Measurements from ENCODE around the gene RPS2.
A peak's percentile ranks its signal among the peaks of the same experiment; 100 is the strongest.

RPS2 gene

GRCh38 chr16:1981398-1981836, 16.8 kb upstream of the RPS2 start, which contains the start of gene NOXO1:
Gene NOXO1 (minus strand): TSS chr16:1981469. CDS start chr16:1981179, 290 bp downstream.
- DNase-seq (ENCODE audit: low spot score): no peak

DNA sequence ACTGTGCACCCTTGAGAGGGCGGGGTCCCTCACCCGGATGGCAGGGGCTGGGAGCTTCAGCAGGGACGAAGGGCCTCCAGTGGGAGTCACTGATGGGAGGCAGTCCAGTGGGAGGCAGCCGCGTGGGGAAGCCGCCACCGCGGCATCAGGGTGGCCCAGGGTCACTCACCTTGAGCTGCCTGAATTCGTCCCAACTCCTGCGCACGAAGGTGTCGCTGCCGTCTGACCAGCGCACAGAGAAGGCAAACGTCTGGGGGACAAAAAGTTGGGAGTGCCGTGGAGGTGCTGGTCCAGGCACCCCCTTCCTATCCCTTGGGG, 16.1 kb upstream of the RPS2 start:
- no peak for DNase-seq (ENCODE audit: low spot score)

- DNase-seq (ENCODE audit: low spot score): no peak
Observed at GRCh38 chr16:1980030-1980769, 15.6 kb upstream of the RPS2 start.

GRCh38 chr16:1979271-1980029, 14.8 kb upstream of the RPS2 start:
- peak; percentile 48 for DNase-seq (ENCODE audit: low spot score)

DNA sequence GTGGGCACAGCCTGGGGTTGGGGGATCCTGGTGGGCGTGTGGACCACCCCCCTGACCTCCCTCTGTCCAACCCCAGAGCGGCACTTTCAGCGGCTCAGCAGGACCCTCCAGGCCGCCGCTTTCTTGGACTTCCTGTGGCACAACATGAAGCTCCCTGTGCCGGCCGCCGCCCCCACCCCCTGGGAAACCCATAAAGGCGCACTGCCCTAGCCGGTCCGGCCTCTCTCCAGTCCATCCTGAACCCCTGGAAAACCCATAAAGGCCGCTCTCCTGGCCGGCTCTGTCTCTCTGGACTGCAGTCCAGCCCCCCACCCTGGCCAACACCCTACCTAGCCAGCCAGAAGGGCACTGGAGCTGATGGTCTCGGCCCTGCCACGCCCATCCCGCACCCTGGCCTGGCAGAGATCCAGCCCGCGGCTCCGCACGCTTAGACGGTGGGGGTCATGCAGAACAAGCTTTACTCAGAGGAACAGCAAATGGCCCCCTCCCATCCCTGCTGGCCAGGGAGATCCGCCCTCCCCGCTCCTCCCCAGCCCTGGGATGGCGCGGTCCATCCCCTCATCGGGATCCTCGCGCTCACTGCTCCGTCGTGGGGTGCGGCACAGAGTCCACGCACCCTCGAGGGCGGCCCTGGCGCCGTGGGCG, 14.0 kb upstream of the RPS2 start:
- DNase-seq (ENCODE audit: low spot score): no peak

GRCh38 chr16:1977875-1978268, 13.2 kb upstream of the RPS2 start:
- DNase-seq (ENCODE audit: low spot score): no peak

- no peak for DNase-seq (ENCODE audit: low spot score)
Observed at GRCh38 chr16:1976951-1977874, 12.6 kb upstream of the RPS2 start.

DNA sequence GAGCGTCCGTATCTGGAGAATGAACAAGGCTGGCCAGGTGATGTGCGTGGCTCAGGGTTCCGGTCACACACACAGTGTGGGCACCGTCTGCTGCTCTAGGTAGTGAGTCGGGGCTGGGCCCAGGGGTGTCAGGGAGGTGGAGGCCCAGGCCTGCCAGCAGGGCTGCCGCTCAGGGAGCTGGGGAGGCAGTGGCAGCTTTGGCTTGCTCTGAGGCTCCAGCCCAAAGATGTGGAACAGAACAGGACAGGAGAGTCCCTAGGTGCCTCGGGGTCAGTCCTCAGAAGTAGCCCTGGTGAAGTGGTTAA, 11.5 kb upstream of the RPS2 start:
- DNase-seq (ENCODE audit: low spot score): no peak

GRCh38 chr16:1975432-1976215, 11.0 kb upstream of the RPS2 start:
- DNase-seq (ENCODE audit: low spot score): no peak

- no peak for DNase-seq (ENCODE audit: low spot score)
Observed at GRCh38 chr16:1974157-1975070, 9.8 kb upstream of the RPS2 start.

GRCh38 chr16:1973461-1974156, 9.0 kb upstream of the RPS2 start:
- no peak for DNase-seq (ENCODE audit: low spot score)

DNA sequence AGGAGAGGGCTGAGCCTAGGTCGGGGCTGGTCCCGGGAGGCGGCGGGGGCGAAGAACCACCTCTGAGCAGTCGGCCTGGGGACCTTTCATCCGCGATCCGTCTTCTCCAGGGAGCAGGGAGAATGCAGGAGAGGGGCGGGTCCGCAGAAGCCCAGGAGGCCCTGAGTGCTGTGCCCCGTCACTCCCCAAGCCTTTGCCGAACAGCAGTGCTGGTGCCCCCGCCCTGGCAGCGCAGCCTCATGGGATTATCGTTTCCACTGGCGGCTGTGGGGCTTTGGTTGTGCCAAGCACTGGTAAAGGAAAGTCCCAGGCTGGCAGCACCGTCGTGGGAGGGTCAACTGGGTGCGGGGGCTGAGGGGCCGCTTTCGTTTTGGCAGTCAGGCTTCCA, 7.9 kb upstream of the RPS2 start:
- no peak for DNase-seq (ENCODE audit: low spot score)

DNA sequence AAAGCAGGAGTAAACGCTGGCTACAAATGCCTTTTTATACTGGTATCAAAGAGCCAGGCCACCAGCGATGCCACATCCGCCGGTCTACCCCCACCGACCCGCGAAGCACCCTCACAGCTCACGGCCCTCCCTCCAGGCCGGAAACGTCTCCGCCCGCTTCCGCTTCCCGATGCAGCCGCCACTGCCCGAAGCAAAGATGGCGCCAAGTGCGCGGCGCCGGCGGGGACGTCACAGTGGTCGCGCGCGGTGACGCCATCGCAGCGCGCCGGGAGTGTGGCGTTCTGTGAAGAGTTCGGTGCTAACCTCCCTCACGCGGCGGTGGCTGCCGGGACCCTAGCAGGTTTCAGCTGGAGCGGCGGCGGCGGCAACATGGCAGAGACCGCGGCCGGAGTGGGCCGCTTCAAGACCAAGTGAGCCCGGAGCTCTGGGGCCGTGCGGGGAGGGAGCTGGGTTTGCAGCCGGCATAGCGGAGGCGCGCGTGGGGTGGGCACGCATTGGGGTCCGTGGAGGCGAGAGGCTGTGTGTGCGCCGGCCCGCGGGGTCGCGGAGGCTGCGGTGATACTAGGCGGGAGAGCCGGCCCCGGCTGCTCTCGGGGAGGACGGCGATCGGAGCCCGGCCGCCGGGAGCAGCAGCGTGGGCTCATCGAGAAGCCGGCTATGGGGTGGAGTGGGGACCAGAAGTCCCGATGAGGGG, 7.3 kb upstream of the RPS2 start, which contains the start of gene TBL3:
Gene TBL3, plus strand, starts transcription at position 258 of the 694 bp plus-strand sequence. Its CDS starts 112 bp downstream, at position 370.
- DNase-seq (ENCODE audit: low spot score): peak; percentile 94

DNA sequence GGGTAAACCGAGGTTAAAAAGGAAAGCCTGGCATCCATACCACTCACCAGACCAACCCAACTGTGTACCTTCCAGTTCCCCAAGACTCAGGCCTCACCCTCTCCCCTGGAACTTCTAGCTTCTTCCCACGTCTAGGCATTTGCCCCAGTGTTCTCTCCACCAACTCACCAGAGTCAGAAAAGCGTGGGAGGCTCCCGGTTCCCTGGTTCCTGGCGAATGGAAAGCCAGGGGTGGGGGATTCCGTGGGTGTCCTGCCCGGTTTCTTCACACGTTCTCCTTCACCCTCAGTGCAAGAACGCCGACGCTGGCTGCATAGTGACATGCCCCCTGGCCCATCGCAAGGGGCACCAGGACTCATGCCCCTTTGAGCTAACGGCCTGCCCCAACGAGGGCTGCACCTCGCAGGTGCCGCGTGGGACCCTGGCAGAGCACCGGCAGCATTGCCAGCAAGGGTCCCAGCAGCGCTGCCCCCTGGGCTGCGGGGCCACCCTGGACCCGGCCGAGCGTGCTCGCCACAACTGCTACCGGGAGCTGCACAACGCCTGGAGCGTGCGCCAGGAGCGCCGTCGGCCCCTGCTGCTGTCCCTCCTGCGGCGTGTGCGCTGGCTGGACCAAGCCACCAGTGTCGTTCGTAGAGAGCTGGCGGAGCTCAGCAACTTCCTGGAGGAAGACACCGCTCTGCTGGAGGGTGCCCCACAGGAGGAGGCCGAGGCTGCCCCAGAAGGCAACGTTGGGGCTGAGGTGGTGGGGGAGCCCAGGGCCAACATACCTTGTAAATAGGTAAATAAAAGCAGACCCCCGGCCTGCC, 3.7 kb upstream of the RPS2 start:
- DNase-seq (ENCODE audit: low spot score): no peak

DNA sequence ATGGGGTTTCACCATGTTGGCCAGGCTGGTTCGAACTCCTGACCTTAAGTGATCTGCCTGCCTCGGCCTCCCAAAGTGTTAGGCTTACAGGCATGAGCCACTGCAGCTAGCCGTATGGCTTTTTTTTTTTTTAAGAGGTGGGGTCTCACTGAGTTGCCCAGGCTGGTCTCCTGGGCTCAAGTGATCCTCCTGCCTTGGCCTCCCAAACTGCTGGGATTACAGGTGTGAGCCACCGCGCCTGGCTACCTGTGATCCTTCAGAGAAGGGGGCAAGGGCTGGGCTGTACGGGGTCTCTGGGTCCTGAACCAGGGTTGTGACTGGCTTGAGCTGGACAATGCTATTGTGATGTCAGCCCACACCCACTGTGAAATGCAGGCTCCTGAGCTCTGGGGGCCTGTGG, 1.8 kb upstream of the RPS2 start, which contains the start of gene RNF151:
Gene RNF151, plus strand, starts transcription at position 397 of the 400 bp plus-strand sequence. CDS start 26 bp downstream, outside the sequence.
- DNase-seq (ENCODE audit: low spot score): no peak

- no peak for DNase-seq (ENCODE audit: low spot score)
Observed at GRCh38 chr16:1965396-1966001, 873 bp upstream of the RPS2 start.

- peak; percentile 16 for DNase-seq (ENCODE audit: low spot score)
Observed at GRCh38 chr16:1963806-1964505, 670 bp downstream of the RPS2 start.

Data from LoVo (cell line).